ENCODE results near the gene GABBR2. TPM values are rescaled to one million over a fixed set of nuclear protein-coding genes. Genes with fewer than 3 reads are reported as not detected.
A peak's percentile ranks its signal among the peaks of the same experiment; 100 is the strongest.

GABBR2 gene
- total RNA-seq, 1 donor from 2014 or later = 6.4 TPM

GRCh38 chr9:98610711-98611110 is 98.0 kb downstream of the GABBR2 start:
- Mint-ChIP-seq H3K36me3 (no peaks in the 10 kb centered on the region), H3K27me3 (no peaks in the 10 kb centered on the region), H3K9me3 (no peaks in the 10 kb centered on the region), H3K4me1 (ENCODE audit: unreplicated experiment) (peaks cover 5% of the 10 kb centered on the region), H3K27ac (peak overlapping the region; percentile 31), H3K4me3 (no peak overlapping the region)
- no peak for DNase-seq (ENCODE audit: extremely low spot score, unreplicated experiment)
- TF ChIP-seq CTCF (conservative IDR thresholded peaks at IDR 0.05) = no peak

- peak overlapping the region; percentile 31 for H3K27ac Mint-ChIP-seq
- no peak overlapping the region for H3K4me3 Mint-ChIP-seq
- no peaks in the 10 kb centered on the region for H3K36me3 Mint-ChIP-seq
- no peaks in the 10 kb centered on the region for H3K9me3 Mint-ChIP-seq
- peaks cover 5% of the 10 kb centered on the region for H3K4me1 Mint-ChIP-seq (ENCODE audit: unreplicated experiment)
- no peak for DNase-seq (ENCODE audit: extremely low spot score, unreplicated experiment)
- no peaks in the 10 kb centered on the region for H3K27me3 Mint-ChIP-seq
- TF ChIP-seq CTCF (conservative IDR thresholded peaks at IDR 0.05) = no peak
These were observed 98.5 kb downstream of the GABBR2 start for GRCh38 chr9:98610211-98610610.

GRCh38 chr9:98609646-98610045 is 99.1 kb downstream of the GABBR2 start:
- Mint-ChIP-seq H3K36me3 (no peaks in the 10 kb centered on the region), H3K27me3 (no peaks in the 10 kb centered on the region), H3K4me3 (no peak overlapping the region), H3K27ac (no peak overlapping the region), H3K9me3 (no peaks in the 10 kb centered on the region), H3K4me1 (ENCODE audit: unreplicated experiment) (peaks cover 5% of the 10 kb centered on the region)
- TF ChIP-seq CTCF (conservative IDR thresholded peaks at IDR 0.05) = no peak
- DNase-seq (ENCODE audit: extremely low spot score, unreplicated experiment) = no peak

- peaks cover 14% of the 10 kb centered on the region for H3K4me1 Mint-ChIP-seq (ENCODE audit: unreplicated experiment)
- no peaks in the 10 kb centered on the region for H3K9me3 Mint-ChIP-seq
- no peak overlapping the region for H3K4me3 Mint-ChIP-seq
- TF ChIP-seq CTCF (conservative IDR thresholded peaks at IDR 0.05) = no peak
- no peak for DNase-seq (ENCODE audit: extremely low spot score, unreplicated experiment)
- H3K36me3 Mint-ChIP-seq = no peaks in the 10 kb centered on the region
- no peak overlapping the region for H3K27ac Mint-ChIP-seq
- no peaks in the 10 kb centered on the region for H3K27me3 Mint-ChIP-seq
These were observed 100.9 kb downstream of the GABBR2 start for GRCh38 chr9:98607787-98608186.

GRCh38 chr9:98607152-98607551 is 101.6 kb downstream of the GABBR2 start:
- H3K4me3 Mint-ChIP-seq = no peak overlapping the region
- no peak overlapping the region for H3K27ac Mint-ChIP-seq
- no peaks in the 10 kb centered on the region for H3K9me3 Mint-ChIP-seq
- H3K36me3 Mint-ChIP-seq = no peaks in the 10 kb centered on the region
- TF ChIP-seq CTCF (conservative IDR thresholded peaks at IDR 0.05) = no peak
- no peaks in the 10 kb centered on the region for H3K27me3 Mint-ChIP-seq
- DNase-seq (ENCODE audit: extremely low spot score, unreplicated experiment) = no peak
- peaks cover 14% of the 10 kb centered on the region for H3K4me1 Mint-ChIP-seq (ENCODE audit: unreplicated experiment)

GRCh38 chr9:98606730-98607129 is 102.0 kb downstream of the GABBR2 start:
- H3K27me3 Mint-ChIP-seq = no peaks in the 10 kb centered on the region
- H3K27ac Mint-ChIP-seq = no peak overlapping the region
- no peak overlapping the region for H3K4me3 Mint-ChIP-seq
- H3K9me3 Mint-ChIP-seq = no peaks in the 10 kb centered on the region
- no peaks in the 10 kb centered on the region for H3K36me3 Mint-ChIP-seq
- DNase-seq (ENCODE audit: extremely low spot score, unreplicated experiment) = no peak
- TF ChIP-seq CTCF (conservative IDR thresholded peaks at IDR 0.05) = no peak
- peaks cover 14% of the 10 kb centered on the region for H3K4me1 Mint-ChIP-seq (ENCODE audit: unreplicated experiment)

All from type B pancreatic cell (in vitro differentiated cells).